Right atrium auricular region (tissue), 2 donors: ENCODE results near the gene NINL. TPM values are rescaled to one million over a fixed set of nuclear protein-coding genes. Genes with fewer than 3 reads are reported as not detected.

Experiments used
- DNase-seq: peaks from one replicate; pipeline ENCODE4 v3.0.0-alpha.2; 2019; ENCODE audit warnings: low spot score
- H3K27ac ChIP-seq, 2 donors: fragments of 200-600 bp; sonication (generic); 1 replicate in 1 of 2; 2 replicates in 1 of 2; pipeline ENCODE4 v1.5.1; 2016 to 2019
- H3K27me3 ChIP-seq, 2 donors: fragments of 200-600 bp; sonication (generic); one replicate each; pipeline versions ENCODE4 v1.5.1 to v1.6.0; 2017 to 2019
- H3K36me3 ChIP-seq: fragments of 200-600 bp; sonication (generic); one replicate; pipeline ENCODE4 v1.5.1; 2016
- H3K4me1 ChIP-seq, 2 donors: fragments of 200-600 bp; sonication (generic); one replicate each; pipeline versions ENCODE4 v1.5.1 to v1.6.0; 2017 to 2019
- H3K4me3 ChIP-seq, 2 donors: fragments of 200-600 bp; sonication (generic); 1 replicate in 1 of 2; 2 replicates in 1 of 2; pipeline ENCODE4 v1.5.1; 2017 to 2019; ENCODE audit warnings: mild to moderate bottlenecking in 1 of 2, moderate library complexity in 1 of 2
- H3K9me3 ChIP-seq, 2 donors: fragments of 200-600 bp; sonication (generic); one replicate each; pipeline ENCODE4 v1.5.1; 2019
- CTCF ChIP-seq, 2 donors: fragments of 200-600 bp; sonication (generic); IDR thresholded peaks; one replicate each; pipeline ENCODE4 v1.5.1; 2019; ENCODE audit warnings: antibody characterized with exemption in 2 of 2
- total RNA-seq, 2 donors: library from RNA; depleted of rRNA; stranded (reverse); fragments of >200 nt; gene quantifications; one replicate each; pipeline ENCODE4 v1.1.0, GENCODE V29; 2016

The NINL gene
- total RNA-seq, 2 donors from 2014 or later = 3.7 to 4.8 TPM

DNA sequence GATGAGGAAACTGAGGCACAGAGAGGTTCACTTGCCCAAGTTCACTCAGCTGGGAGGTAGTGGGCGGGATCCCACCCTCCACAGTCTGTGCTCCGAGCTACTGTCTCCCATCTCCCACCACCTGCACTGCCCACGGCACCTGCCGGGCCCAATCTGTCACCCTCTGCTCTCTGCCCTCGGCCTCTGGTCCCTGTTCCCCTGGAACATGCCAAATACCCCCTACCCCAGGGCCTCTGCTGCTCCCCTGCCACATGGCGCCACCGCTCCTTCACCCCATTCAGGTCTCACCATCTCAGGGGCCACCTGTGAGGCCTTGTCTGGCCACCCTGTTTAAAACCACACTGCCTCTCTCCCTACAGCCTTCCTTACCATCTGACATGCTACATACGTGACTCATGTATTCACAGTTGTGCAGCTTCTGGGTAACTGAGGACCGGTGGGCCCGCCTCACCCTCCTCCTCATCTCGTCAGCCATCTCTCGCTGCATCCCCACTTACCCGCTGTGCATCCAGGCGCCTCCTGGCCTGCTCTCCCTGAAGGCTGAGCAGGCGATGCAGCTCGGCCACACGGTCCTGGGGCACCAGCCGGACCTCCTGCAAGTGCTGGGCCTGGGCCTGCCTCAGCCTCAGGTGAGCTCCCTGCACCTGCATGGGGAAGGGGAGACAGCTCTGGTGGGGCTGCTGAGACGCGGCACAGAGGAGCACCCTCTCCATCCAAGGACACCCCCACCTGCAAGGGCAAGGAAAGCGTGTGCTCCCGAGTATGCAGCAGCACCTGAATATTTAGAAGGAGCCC lies 127.2 kb downstream of the NINL start:
- no peak for DNase-seq
- H3K36me3 ChIP-seq = peaks cover 13% of the 10 kb centered on the region
- H3K9me3 ChIP-seq = no peaks in the 10 kb centered on the region
- no peak overlapping the region for H3K4me3 ChIP-seq
- H3K27me3 ChIP-seq = no peaks in the 10 kb centered on the region
- H3K4me1 ChIP-seq = no peaks in the 10 kb centered on the region
- no peak for TF ChIP-seq CTCF (IDR thresholded peaks at IDR 0.05)
- no peak overlapping the region for H3K27ac ChIP-seq

DNA sequence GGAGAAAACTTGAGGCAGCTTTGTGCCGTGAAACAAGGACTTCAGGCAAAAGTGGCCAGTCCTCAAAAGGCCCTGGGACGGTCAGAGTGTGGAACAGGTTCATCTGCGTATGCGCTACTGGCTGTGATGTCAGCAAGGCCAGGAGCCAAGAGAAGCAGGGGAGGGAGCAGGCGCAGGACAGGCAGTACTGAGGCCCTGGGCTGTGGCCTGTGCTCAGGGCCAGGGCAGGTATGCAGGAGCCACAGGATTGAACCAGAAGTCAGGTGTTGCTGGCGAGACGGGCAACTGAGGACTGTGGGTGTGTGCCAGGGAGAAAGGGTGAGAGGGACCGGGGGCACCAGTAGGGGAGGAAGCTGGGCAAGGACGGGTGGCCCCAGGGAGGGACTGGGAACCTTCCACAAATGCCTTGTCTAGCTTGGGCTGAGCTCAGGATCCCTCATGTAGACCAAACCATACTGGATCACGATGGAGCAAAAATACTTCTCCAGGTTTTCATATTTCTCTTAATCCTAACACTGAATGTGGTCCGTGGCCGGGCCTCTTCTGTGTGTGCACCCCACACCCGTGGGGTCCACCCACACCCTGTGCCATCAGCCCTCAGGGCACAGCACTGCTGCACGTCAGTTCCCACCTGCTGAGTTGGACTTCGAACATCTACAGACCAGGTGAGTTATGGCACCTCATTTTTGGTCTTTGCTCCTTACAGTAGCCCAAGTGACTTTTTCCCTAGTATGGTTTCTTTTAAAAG lies 131.0 kb downstream of the NINL start:
- no peak overlapping the region for H3K27ac ChIP-seq
- no peak for TF ChIP-seq CTCF (IDR thresholded peaks at IDR 0.05)
- H3K27me3 ChIP-seq = no peaks in the 10 kb centered on the region
- H3K4me1 ChIP-seq = no peaks in the 10 kb centered on the region
- H3K4me3 ChIP-seq = no peak overlapping the region
- no peak for DNase-seq
- H3K36me3 ChIP-seq = peaks cover 10% of the 10 kb centered on the region
- no peaks in the 10 kb centered on the region for H3K9me3 ChIP-seq

- H3K9me3 ChIP-seq = no peaks in the 10 kb centered on the region
- H3K27me3 ChIP-seq = no peaks in the 10 kb centered on the region
- no peak overlapping the region for H3K27ac ChIP-seq
- peaks cover 10% of the 10 kb centered on the region for H3K36me3 ChIP-seq
- DNase-seq = no peak
- no peaks in the 10 kb centered on the region for H3K4me1 ChIP-seq
- H3K4me3 ChIP-seq = no peak overlapping the region
- no peak for TF ChIP-seq CTCF (IDR thresholded peaks at IDR 0.05)
Measured at GRCh38 chr20:25453035-25453810, 132.1 kb downstream of the NINL start.

DNA sequence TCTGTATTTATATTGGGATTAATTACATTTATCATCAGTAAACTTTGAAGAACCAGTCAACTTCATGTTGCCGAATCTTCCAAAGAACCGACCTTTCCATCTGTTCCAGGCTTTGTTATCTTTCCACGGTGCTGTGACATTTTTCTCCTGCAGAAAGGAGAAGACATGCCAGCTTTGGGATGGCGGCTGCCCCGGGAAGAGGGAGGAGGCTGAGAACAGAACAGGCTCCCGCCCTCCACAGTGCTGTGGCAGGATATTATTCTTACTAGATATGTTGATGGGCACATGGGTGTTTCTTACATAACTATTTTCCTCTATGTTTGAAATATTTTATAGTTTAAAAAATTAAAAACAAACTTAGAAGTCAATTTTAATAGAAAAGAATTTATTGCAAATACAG lies 133.0 kb downstream of the NINL start:
- peaks cover 10% of the 10 kb centered on the region for H3K36me3 ChIP-seq
- no peak overlapping the region for H3K4me3 ChIP-seq
- TF ChIP-seq CTCF (IDR thresholded peaks at IDR 0.05) = no peak
- no peak for DNase-seq
- H3K27me3 ChIP-seq = no peaks in the 10 kb centered on the region
- no peak overlapping the region for H3K27ac ChIP-seq
- H3K9me3 ChIP-seq = no peaks in the 10 kb centered on the region
- H3K4me1 ChIP-seq = no peaks in the 10 kb centered on the region

DNA sequence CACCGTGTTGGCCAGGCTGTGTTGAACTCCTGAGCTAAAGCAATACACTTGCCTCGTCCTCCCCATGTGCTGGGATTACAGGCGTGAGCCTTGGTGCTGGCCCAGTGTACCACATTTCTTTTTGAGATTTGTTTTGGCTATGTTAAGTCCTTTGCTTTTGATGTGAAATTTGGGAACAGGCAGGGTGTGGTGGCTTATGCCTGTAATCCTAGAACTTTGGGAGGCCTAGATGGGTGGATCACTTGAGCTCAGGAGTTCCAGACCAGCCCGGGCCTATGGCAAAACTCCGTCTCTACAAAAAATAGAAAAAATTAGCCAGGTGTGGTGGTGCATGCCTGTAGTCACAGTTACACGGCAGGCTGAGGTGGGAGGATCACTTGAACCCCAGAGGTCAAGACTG lies 137.7 kb downstream of the NINL start:
- Histone ChIP-seq H3K27me3 (no peaks in the 10 kb centered on the region), H3K27ac (no peak overlapping the region), H3K9me3 (no peaks in the 10 kb centered on the region), H3K4me3 (no peak overlapping the region), H3K36me3 (no peaks in the 10 kb centered on the region), H3K4me1 (no peaks in the 10 kb centered on the region)
- TF ChIP-seq CTCF (IDR thresholded peaks at IDR 0.05) = no peak
- DNase-seq = no peak
